Transverse colon (tissue), 4 donors: ENCODE measurements around the gene PHPT1.

ENCODE experiments used
- CTCF ChIP-seq, 5 experiments: fragments of 200-600 bp in 3 of 5; fragments of 450-650 bp in 2 of 5; sonication (generic) in 3 of 5; IDR thresholded peaks; 1 replicate in 2 of 5; 2 replicates in 3 of 5; pipeline ENCODE4 v1.5.1; 2016 to 2017; ENCODE audit warnings: antibody characterized with exemption in 5 of 5, inconsistent platforms in 3 of 5, mild to moderate bottlenecking in 2 of 5, moderate library complexity in 1 of 5
- POLR2AphosphoS5 ChIP-seq, 3 donors: sonication (generic); formaldehyde crosslinking; IDR thresholded peaks; one replicate each; pipeline ENCODE4 v1.6.1; 2016; ENCODE audit warnings: antibody characterized with exemption in 3 of 3

DNA sequence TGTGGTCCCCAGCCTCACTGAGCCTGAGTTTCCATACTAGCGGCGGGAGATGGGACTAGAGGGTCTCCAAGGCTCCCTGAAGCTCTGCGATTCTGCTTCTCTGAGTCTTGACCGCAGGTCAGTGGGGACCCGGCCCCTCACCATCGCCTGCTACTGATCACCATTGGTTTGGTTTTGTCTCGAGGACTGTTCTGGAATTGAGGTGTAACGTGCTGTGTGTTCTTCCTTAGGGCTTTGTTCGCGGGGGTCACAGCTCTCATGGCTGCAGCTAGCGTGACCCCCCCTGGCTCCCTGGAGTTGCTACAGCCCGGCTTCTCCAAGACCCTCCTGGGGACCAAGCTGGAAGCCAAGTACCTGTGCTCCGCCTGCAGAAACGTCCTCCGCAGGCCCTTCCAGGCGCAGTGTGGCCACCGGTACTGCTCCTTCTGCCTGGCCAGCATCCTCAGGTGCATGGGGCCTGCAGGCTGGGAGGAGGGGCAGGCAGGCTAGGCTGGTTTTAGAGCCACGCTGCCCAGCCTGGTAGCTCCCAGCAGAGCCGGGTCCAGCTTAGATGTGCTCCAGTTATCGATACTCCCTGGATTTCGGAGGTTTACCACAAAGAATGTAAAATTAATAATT, 49.4 kb downstream of the PHPT1 start:
- TF ChIP-seq CTCF (IDR thresholded peaks at IDR 0.05) (no peak), POLR2AphosphoS5 (IDR thresholded peaks at IDR 0.05) (no peak)
